IPS-NIHi7 (cell line): Measurements from ENCODE around the gene MEGF6.

ENCODE experiments used
- DNase-seq: peaks from one replicate; pipeline ENCODE4 v3.0.0; 2012; ENCODE audit warnings: mixed read lengths; ENCODE audit errors: extremely low spot score

MEGF6 gene

DNA sequence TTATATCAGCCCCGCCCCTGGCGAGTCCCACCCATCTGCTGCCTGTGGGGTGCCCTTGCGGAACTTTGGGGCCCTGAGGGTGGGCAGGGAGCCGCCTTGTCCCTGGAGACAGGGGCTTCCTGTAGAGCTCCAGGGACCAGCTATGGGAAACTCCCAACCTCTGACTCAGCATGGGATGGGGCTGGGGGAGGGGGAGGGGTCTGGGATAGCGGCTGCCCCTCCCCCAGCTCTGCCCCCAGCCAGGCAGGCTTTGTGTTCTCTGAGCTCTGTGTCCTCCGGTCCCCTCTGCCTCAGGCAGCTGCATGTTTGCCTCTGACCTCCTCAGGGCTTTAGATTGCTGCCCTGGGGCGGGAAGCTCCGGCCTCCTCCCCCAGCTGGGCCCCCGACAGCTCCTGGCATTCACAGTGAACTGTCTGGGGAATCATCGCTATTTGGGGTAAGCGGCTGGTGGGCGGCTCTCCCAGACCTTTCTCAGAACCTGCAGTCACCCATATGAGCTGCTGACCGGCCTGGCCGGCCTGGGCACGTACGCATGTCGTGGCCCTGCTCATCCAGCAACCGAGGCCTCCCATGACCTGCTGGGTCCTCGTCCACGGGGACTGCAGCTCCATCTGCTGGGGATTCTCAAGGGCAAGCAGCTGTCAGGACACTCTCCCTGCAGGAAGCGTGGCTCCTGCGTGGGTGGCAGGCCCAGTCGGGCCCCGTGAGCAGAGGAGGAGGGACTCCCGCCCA is 139.8 kb downstream of the MEGF6 start:
- DNase-seq = peak; percentile 90

- no peak for DNase-seq
Observed at GRCh38 chr1:3470650-3471355, 140.5 kb downstream of the MEGF6 start.

GRCh38 chr1:3469849-3470649 is 141.3 kb downstream of the MEGF6 start:
- DNase-seq = no peak

DNA sequence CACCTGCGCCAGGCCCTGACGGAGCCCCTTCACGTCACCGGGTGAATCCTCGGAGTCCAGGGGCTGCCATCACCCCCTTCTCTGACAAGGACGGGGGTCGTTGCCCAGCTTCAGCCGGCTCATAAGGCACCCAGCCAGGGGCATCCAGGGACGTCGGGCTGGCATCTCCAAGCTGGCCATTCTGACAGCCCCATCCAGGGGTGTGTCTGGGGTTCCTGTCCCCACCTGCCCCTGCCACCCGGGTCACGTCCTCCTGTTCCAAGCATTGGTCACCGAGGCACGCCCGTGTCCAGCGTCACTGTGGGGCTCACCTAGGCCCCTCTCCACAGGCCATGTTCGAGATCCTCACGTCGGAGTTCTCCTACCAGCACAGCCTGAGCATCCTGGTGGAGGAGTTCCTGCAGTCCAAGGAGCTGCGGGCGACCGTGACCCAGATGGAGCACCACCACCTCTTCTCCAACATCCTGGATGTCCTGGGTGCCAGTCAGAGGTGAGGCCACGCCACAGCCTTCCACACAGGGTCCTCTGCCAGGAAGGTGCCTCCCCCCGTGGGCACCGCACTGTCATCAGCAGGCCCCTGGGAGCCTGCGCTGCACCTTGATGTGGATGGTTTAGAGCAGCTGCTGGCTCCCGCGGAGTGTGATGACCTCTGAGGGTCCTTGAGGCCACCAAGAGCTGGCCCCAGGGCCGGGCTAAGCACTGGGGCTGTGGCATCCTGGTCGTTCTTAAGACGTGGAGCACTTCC is 142.0 kb downstream of the MEGF6 start:
- no peak for DNase-seq

DNA sequence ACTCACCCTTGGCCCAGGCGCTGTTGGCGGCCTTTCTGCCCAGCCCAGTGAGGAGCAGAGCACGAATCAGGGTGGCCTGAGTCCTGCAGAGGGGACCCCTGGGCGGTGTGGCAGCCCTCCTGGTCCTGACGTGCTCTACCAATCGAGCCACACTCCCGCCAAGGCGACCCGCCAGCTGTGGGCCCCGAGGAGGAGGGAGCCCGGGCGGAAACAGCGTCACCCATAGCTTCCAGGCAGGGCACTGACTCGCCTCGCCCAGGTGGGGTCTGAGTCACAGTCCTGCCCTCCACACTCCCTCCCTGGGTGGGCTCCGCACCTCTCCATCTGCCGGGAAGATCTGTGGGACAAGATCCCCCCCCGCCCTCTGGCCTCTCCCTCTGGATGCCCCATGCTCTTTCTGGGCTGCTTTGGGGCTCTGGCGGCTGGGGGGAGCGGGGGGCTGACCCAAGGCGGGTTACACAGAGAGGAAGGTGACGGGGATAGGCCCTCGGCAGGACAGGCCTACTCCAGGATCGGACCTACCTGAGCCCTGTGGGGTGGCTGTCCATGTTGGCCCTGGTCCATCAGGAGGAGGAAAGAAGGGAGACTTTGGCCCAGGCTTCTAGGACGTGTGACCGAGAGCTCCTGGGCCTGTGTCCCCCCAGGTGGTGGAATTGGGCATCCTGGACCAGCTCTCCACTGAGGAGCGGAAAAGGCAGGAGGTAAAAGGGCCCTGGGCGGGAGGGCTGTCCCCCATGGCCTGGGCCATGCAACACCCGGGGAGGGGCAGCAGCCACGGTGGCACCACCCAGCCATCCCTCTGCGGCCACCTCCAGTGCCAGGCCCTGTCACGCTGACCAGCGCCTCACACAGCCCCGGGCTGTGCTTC is 142.8 kb downstream of the MEGF6 start:
- no peak for DNase-seq

GRCh38 chr1:3467096-3468036 is 143.9 kb downstream of the MEGF6 start:
- DNase-seq = no peak

GRCh38 chr1:3466366-3467075 is 144.8 kb downstream of the MEGF6 start:
- DNase-seq = no peak

GRCh38 chr1:3465935-3466321 is 145.4 kb downstream of the MEGF6 start:
- DNase-seq = no peak

DNA sequence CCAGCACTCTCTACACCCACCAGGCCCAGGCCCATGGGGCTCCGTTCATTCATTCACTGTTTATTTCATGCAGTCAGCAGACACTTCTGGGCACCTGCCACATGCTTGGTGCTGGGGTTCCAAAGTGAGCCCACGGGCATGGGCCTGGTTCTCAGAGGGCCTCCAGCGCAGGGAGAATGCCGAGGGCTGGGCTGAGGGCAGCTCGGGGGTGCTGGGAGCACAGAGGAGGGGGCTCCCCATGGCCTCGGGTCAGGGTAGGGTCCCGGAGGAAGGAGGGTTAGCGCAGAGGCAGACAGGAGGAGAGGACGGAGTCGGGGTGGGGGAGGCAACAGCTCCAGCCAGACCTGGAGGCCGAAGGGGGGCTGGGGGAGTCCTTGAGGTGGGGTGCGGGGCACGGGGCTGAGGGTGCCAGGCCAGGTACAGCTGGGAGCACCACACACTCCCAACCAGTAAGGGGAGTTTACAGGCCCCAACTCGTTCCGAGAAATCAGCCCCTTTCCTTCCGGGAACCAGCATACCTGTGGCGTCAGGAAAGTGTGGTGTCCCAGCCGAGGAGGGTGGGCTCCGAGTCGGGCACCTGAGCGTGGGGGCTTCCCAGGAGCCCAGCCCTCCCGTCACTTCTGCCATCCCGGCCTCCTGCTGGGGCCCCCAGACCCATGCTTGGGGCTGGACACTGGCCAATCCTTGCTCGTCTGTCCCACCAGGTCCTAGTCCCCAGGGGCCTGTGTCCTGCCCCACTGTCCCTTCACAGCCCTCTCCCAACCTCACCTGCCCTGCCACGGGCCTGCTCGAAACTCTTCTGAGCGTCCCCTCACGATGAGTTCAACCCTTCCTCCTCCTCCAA is 146.0 kb downstream of the MEGF6 start:
- DNase-seq = no peak

DNA sequence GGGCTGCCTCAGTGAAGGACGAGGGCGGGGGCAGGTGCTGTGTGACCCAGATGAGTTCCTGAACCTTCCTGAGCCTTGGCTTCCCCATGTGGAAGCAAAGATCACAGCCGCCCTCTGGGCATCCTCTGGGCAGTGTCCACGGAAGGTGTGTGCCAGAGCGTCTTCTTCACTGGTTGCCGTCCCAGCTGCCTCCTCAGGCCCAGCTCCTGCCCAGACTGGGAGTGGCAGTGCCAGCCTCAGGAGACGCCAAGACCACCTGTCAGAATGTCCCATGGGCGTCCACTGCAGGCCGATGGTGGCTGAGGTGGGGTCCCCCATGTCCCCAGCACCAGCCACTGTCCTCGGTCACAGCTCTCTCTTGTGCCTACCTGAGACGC is 146.7 kb downstream of the MEGF6 start:
- no peak for DNase-seq

GRCh38 chr1:3463891-3464648 is 147.2 kb downstream of the MEGF6 start:
- DNase-seq = no peak

DNA sequence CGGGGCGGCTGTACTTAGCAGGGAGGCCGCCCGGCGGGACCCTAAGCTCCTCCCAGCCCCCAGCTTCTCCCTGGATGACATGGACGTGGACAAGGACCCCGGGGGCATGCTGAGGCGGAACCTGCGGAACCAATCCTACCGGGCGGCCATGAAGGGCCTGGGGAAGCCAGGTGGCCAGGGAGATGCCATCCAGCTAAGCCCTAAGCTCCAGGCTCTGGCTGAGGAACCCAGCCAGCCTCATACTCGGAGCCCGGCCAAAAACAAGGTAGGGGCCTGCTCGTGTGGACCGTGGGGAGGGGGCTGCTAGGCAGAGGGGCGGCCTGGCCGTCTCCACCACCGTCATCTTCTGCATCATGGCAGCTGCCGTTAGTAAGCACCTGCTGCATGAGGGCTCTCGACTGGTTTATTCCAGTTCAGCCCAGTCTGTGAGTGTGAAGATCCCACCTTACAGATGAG is 147.9 kb downstream of the MEGF6 start:
- DNase-seq = no peak

DNA sequence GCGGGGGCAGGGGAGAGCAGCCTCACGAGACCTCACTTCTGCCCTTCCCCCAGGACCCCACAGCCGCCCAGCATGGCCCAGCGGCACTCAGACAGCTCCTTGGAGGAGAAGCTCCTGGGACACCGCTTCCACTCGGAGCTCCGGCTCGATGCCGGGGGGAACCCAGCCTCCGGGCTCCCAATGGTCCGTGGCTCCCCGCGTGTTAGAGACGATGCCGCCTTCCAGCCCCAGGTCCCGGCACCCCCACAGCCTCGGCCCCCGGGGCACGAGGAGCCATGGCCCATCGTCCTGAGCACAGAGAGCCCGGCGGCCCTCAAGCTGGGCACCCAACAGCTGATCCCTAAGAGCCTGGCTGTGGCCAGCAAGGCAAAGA is 148.3 kb downstream of the MEGF6 start:
- DNase-seq = no peak

DNA sequence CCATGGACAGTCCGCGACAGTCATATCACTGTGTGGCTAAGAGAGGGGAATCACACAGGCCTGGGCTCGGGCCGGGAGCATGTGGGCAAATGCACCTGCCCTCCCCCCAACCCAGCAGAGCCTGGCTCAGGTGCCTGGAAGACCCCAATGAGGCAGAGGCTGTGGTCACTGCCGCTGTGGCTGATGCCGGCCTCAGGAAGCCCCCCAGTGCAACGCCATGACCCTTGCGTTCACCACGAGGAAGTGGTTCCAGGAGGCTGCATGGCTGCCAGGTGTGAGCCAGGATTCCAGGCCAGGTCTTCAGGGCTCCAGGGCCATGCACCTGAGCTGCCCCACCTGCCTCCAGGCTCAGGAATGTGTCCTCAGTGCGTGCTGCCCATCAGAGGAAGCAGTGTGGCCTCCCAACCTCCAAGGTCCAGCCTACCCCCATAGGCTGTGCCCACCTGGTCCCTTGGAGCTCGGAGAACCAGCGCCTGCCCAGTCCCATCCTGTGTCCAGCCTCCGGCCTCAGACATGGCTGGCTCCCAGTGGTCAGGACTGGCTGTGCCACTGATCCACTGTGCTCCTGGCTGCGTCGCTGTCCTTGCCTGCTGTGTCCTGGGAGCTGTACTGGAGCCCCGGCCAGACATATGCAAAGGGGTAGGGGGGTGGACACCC is 148.8 kb downstream of the MEGF6 start:
- DNase-seq = no peak

DNA sequence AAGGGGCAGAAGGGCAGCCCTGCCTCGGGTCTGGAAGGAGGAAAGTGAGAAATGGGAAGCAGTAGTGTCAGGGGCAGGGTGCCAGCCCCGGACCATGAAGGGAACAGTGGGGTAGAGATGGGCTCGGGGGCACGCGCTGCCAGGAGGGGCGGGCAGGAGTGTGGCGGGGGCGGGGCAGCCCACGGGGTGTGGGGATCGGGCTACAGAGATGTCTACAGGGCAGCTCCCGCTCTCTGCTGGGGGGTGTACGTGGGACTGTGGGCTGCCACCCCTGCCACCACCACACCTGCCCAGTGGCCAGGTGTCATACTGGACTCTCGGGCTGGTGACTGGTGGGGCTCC is 149.4 kb downstream of the MEGF6 start:
- no peak for DNase-seq

- no peak for DNase-seq
Observed at GRCh38 chr1:3461238-3461933, 149.9 kb downstream of the MEGF6 start.
